ENCODE results near the gene HP1BP3.

HP1BP3 gene

GRCh38 chr1:20710469-20711284 lies 76.4 kb downstream of the HP1BP3 start:
- DNase-seq = no peak

- no peak for DNase-seq
Measured at GRCh38 chr1:20709868-20710267, 77.2 kb downstream of the HP1BP3 start.

DNA sequence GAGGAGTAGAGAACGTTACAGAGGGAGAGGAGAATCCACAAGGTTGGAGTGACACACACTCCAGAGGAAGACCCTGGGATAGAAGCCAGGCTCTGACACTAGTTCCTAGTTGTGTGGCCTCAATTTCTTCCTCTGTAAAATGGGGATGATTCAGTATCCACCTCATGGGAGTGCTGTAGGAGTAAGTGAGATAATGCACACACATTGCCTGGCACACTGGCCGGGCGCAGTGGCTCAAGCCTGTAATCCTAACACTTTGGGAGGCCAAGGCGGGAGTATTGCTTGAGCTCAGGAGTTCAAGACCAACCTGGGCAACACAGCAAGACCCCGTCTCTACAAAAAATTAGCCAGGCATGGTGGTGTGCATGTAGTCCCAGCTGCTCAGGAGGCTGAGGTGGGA lies 78.2 kb downstream of the HP1BP3 start:
- DNase-seq = no peak

GRCh38 chr1:20708057-20708456 lies 79.0 kb downstream of the HP1BP3 start:
- DNase-seq = no peak

DNA sequence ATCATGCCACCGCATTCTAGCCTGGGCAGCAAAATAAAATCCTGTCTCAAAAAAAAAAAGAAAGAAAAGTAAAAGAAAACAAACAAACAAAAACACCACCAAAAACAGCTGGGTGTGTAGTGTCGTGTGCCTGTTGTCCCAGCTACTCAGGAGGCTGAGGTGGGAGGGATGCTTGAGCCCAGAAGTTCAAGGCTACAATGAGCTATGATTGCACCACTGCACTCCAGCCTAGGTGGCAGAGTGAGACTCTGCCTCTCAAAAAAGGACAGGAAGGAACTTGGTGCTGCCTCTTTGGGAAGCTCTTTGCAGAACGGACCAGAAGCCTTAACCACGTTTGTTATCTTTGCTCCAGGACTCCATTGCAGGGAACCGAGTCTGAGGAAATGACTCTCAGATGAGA lies 80.3 kb downstream of the HP1BP3 start:
- no peak for DNase-seq

- no peak for DNase-seq
Measured at GRCh38 chr1:20705203-20705755, 81.8 kb downstream of the HP1BP3 start.

GRCh38 chr1:20704390-20705202 lies 82.5 kb downstream of the HP1BP3 start:
- DNase-seq = no peak

DNA sequence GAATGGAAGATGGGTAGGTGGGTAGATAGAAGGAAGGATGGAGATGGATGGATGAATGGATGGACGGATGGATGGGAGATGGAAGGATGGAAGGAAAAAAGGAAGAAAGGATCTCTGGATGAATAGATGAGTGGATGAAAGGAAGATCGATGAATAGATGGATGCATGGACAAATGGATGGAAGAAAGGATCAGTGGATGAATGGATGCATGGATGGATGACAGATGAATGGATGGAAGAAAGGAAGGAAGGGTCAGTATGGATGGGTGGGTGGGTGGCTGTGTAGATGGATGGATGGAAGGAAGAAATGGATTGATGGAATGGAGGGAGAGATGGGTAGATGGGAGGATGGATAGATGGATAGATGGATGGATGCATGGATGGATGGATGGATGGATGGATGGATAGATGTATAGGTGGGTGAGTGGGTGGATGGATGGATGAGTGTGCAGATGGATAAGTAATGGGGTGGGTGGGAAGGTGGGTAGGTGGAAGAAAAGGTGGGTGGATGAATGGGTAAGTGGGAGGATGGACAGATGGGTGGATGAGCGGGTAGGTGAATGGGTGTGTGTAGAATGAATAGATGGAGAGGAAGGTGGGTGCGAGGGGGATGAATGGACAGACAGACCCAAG lies 83.9 kb downstream of the HP1BP3 start:
- no peak for DNase-seq

DNA sequence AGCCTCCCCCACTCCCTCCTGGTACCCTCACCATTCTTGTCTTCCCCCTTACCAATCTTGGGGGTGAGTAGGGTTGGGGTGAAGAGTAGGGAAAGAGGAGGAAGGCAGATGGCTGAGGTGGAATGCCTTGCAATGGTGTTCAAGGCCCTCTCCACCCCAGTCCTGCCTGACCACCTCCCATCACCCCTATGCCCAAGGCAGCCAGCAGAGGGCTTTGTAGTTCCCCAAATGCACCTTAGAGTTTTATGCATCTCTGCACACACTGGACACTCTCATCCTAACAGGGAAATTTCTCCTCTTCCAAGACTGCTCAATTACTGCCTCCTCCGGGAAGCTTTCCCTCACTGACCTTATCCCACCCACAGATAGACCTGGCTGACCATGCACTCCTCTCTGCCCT lies 84.7 kb downstream of the HP1BP3 start:
- DNase-seq = no peak

- no peak for DNase-seq
Measured at GRCh38 chr1:20701847-20702246, 85.3 kb downstream of the HP1BP3 start.

DNA sequence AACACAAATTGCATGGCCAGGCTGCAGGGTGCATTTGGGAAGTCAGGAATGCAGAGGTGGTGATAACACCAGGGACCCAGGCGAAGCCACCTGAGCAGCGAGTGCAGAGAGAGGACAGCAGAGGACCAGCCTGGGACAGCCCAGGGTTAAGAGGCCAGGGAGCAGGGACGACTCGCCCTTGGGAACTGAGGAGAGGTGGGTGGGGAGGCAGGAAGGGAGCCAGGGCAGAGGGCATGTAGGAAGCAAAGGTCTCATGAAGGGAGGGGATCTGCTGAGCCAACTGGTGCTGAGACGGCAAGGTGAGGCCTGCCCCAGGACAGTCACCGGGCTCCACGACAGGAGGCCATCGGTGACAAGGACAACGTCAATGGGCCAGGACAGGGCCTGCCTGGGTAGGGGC lies 85.7 kb downstream of the HP1BP3 start:
- no peak for DNase-seq

DNA sequence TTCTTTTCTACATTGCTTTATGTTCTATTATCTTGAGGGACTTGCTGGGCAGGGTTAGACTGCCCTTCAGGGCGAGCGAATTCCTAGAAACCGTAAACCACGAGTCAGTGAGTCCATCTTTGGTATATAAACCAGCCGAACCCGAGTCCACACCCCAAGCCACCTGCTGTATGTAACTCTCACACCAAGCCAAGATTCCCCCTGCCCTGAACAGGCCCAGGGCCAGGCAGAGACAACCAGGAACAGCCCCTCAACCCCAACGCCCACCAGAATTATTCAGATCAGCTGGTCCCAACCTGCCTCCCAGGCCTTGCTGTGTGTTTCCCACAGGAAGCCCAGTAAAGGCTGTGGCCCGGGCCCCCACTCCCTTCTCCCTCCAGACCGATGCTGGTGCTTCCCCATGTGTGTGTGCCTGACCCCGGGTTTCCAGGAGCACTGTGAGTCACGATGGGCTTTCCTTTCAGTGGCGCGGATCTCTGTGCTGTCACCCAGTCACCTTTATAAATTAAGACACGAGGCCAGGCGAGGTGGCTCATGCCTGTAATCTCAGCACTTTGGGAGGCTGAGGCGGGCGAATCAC lies 86.4 kb downstream of the HP1BP3 start:
- no peak for DNase-seq

DNA sequence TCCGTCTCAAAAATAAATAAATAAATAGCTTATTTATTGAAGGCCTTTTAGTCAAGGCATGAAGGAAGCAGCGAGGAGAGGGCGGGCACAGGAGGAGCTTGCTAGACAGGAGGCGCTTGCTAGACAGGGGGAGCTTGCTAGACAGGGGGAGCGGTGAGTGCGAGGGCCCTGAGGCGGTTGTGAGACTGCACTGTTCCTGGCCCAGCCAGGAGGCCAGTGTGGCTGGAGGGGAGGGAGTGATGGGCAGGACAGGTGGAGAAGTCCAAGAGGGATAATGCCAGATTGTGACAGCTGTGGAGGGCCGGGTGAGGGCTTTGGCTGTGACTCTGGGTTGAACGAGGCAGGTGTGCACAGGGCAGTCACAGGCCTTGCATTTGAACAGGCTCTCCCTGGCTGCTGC lies 87.5 kb downstream of the HP1BP3 start:
- no peak for DNase-seq

- DNase-seq = no peak
Measured at GRCh38 chr1:20698195-20698910, 88.8 kb downstream of the HP1BP3 start.

DNA sequence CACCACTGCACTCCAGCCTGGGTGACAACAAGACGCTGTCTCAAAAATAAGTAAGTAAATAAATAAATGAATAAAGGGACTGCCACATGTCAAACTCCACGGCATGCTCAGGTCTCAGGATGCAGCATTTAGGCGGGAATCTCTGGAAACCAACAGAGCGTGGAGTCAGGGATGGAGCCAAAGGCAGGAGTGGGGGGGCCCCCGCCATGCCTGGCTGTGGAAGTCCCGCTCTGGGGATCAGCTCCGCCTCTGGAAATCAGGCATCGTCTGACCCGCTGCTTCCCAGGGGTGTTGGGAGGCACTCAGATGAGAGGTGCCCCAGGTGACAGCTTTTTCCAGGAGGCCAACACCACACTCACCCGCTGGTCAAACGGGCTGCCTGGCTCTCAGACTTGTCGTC lies 89.5 kb downstream of the HP1BP3 start:
- no peak for DNase-seq

DNA sequence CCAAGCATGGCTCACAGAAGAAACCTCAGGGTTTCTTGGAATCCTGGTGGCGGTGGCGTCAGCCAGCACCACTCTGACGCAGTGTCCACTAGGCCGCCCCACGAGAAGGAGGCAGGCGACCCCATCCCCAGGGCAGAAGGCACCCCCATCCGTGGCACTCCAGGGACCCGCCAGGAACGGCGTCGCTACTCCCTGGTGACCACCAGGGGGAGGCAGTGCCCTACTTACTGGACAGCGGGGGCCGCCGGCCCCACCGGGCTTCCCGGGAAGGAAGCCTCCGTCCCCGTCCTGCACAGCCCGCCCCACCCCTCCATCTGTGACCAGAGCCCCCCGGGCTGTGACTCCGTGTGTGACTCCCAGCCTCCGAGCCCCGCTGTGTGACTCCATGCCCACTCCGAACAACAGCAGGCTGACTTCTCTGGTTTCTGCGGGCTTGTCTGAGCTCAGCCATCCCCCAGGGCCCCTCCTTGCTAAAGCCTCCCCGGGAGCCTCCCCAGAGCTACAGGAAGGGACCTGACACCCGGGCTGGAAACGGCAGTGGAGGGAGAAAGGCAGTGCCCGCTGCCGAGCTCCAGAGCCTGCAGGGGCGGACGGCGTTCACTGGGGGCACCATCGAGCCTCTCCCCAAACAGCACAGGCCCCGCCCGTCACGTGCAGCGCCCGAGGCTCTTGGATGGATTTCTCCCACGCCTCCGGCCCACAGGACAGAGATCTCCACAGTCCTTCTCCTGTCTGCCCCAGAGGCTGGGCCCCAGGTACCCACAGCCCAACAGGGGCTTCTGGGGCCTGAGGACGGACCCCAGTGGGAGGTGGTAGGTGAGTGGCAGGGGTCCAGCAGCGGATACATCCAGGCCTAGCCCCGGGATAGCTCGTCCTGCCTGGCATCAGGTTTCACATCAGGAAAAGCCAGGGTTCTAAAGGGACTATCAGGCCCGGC lies 90.4 kb downstream of the HP1BP3 start:
- peak; percentile 47 to 62 (median 49) for DNase-seq

GRCh38 chr1:20695515-20695914 lies 91.6 kb downstream of the HP1BP3 start:
- DNase-seq = no peak

DNA sequence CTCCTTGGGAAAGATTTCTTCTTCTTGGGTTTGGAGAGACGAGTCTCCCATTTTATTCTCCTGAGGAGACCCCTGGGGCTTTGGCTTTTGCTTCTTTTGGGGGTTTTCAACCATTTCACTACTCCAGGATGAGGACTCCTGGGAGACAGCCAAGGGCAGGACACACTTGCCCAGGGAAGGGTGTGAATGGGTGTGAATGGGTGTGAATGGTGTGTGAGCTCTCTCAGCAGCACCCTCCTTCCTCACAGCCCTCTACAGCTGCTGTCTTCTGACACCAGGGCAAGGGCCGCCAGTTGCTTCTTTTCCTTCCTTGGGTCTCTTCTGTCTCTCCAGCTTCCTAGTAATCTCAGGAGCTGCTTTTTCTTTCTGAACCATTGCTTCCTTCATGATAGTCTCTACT lies 93.5 kb downstream of the HP1BP3 start:
- DNase-seq = no peak

All from activated naive CD4-positive, alpha-beta T cell (primary cell).